Amygdala (tissue), 56 donors: ENCODE data around the gene TOGARAM2.
A peak's percentile ranks its signal among the peaks of the same experiment; 100 is the strongest.

Experiments
- DNase-seq, 56 donors: peaks; one replicate each; lab custom pipeline; 2025; lab: John Stamatoyannopoulos, UW

Gene TOGARAM2

GRCh38 chr2:28981016-28981441, at the start of gene TOGARAM2:
Gene TOGARAM2, plus strand, starts transcription at chr2:28981298. Its CDS starts 13,537 bp downstream, at chr2:28994835.
- peak in 29 of 56 donors; percentile 9 to 65 (median 35) for DNase-seq

GRCh38 chr2:28934769-28935168, 46.3 kb upstream of the TOGARAM2 start:
- no peak for DNase-seq

DNA sequence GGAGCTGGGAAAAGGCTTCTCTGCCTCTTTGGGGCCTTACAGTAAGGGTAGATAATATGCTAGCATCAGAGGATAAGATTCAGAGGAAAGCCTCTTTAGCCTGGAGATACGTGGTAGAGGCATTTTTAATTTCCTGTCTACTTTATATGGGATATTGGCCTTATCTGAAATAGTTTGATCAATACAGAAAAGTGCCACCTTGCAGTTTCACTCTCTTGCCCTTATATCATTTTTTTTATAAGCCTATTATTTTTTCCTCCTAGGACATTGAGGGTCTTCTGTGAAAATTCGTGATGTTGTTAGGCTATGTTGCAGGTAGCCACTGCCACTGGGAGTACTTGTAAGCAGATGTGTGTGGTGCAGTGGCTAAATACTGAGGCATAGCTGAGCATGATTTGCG, 40.1 kb upstream of the TOGARAM2 start:
- DNase-seq = no peak

- DNase-seq = no peak
Observed at GRCh38 chr2:28944535-28945248, 36.4 kb upstream of the TOGARAM2 start.

DNA sequence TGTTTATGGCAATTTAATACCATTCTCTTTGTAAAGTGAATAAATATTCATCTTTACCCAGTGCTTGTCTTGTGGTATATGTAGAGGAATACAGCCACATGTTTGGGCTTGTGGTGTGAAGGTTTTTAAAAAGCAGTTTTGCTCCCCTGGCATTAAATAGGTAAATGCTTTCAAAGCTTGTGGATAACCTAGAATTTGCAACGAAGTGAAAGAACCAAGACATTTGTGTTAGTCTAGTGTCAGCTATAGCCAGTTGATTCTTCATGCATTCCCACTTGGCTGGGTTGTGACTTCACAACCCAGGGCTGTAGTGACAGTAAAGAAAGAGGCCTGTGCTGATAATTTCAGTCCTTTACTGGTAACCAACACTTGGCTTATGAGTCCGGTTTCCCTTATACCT, 32.9 kb upstream of the TOGARAM2 start:
- no peak for DNase-seq

DNA sequence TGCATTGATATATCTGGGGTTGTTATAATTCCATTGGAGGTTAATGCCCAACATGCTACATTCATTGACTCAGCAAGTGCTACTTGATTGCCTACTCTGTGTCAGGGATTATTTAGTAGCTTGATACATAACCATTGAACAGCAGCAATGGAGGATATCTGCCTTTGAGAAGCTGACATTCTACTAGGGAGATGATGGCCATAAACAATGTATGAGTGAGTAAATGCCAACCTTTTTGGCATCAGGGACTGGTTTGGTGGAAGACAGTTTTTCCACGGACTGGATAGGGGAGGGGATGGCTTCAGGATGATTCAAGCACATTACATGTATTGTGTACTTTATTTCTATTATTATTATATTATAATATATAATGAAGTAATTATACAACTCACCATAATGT, 31.9 kb upstream of the TOGARAM2 start:
- no peak for DNase-seq

GRCh38 chr2:28949617-28950305, 31.3 kb upstream of the TOGARAM2 start:
- DNase-seq = no peak

- no peak for DNase-seq
Observed at GRCh38 chr2:28950941-28951630, 30.0 kb upstream of the TOGARAM2 start.

DNA sequence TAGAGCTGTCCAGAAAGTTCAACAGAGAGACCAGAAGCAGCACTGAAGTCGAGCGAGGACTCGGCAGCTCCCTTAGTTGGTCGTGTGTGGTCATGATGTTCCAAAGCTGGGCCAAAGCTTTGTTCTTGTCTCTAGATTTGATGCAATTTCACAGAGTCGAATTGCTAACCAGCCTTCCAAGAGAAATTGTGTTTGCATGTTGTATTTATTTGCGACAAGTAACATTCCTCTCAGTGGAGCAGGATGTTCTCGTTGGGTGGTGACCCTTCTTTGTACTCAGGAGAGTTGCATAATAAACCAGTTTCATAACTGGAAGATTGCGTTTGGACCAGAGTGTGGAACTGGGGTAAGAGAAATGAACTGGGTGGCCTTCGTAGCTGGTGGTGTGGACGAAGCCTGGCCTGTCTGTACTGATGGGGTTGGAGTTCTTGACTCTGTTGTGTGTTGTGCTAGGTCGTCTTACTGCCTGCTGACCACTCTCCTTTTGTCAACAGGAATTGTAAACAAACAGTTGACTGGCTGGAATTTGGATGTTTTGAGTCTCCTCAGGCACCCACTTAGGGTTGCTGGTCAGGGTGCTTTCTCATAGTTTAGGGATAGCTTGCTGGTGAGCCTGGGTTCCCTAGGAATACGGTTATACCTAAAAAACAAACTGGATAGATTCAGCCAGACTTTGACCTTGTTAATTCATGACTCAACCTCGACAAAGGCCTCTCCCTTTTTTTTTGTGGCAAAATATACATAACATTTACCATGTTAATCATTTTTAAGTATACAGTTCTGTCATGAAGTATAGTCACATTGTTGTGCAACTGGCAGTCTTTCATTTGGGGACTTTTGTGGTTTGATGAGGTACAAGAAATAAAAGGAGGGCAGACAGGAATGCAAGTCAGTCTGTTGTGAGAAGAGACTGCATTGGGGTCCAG, 28.9 kb upstream of the TOGARAM2 start:
- no peak for DNase-seq

DNA sequence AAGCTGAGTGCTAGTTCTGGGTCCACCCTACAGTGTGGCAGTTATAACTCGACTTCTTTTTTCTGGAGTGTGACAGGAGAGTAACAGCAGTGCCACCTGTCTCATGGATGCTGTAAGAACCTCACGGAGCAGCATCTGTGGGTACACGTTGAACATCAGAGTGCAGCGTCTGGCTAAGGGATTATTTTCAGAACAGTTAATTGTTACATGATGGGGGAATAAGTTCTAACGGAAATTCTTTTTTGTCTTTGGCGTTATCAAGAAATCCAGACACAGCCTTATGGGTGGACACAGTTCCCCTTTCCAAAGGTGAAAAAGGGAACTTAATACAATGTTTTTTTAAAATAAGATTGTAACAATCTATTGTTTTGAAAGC, 28.3 kb upstream of the TOGARAM2 start:
- peak in 1 of 56 donors; percentile 21 for DNase-seq

- DNase-seq = no peak
Observed at GRCh38 chr2:28955467-28955866, 25.6 kb upstream of the TOGARAM2 start.

DNA sequence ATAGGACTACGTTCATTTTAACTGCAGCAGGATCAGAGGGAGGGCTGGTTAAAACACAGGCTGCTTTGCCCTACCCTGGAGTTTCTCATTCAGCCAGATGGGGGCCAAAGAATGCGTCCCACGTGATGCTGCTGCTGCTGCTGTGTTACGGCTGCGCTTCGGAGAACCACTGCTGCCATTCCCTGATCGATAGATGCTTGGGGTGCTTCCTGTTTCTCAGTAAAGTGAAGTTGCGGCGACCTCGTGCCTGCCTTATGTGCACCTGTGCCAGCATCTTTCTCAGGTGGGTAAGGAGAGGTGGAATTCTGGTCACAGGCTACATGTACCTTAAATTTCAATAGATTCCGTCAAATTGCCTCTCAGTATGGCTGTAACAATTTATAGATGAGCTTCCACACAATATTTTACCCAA, 24.7 kb upstream of the TOGARAM2 start:
- DNase-seq = peak in 8 of 56 donors; percentile 5 to 53 (median 26)

- DNase-seq = peak in 5 of 56 donors; percentile 12 to 62 (median 32)
Observed at GRCh38 chr2:28956890-28957289, 24.2 kb upstream of the TOGARAM2 start.

DNA sequence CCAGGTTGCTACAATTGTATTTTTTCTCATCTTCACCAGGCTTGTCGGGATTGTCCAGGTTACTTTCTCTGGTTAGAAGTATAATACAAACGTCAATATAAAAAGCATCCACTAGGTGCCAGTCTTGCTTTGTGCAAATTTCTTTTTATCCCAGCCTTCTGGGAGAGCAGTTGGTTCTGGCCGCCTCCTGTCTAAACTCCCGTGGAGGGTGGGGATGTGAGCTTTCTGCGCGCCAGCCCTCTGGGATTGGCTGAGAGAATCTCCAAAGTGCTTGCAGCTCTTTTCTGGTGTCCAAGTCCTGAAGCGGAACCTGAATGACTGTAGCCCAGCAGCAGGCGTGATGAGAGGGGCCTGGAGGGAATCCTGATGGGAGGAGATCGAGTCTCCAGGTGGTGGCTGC, 22.4 kb upstream of the TOGARAM2 start:
- peak in 50 of 56 donors; percentile 8 to 81 (median 44) for DNase-seq

DNA sequence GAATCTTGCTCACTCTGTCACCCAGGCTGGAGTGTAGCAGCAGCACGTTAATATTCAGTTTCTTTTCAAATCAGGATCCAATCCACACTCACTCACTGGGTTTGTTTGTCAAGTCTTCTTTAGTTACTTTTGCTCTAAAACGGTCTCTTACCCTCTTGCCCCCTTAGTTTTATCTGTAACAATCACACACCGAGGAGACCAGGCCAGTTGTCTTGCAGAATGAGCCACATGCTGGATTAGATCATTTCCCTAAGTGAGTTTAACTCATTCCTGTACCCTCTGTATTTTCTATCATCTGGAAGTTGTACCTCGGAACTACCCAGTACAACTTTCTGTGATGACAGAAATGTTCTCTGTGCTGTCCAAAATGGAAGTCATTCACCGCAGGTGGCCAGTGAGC, 20.7 kb upstream of the TOGARAM2 start:
- no peak for DNase-seq

DNA sequence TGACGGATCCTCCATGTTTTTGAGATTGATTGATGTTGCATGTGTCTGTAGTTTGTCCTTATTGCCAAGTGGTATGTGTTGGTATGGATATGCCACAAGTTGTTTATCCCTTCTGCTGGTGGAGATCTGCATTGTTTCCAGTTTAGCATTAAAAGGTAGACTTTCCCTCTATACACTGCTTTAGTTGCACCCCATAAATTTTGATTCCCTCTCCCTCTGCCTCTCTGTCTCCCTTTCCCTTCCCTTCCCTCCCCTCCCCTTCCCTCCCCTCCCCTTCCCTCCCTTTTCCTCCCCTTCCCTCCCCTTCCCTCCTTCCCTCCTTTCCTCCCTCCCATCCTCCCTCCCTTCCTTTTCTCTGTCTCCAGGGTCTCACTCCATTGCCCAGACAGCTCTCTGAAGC, 18.6 kb upstream of the TOGARAM2 start:
- no peak for DNase-seq

DNA sequence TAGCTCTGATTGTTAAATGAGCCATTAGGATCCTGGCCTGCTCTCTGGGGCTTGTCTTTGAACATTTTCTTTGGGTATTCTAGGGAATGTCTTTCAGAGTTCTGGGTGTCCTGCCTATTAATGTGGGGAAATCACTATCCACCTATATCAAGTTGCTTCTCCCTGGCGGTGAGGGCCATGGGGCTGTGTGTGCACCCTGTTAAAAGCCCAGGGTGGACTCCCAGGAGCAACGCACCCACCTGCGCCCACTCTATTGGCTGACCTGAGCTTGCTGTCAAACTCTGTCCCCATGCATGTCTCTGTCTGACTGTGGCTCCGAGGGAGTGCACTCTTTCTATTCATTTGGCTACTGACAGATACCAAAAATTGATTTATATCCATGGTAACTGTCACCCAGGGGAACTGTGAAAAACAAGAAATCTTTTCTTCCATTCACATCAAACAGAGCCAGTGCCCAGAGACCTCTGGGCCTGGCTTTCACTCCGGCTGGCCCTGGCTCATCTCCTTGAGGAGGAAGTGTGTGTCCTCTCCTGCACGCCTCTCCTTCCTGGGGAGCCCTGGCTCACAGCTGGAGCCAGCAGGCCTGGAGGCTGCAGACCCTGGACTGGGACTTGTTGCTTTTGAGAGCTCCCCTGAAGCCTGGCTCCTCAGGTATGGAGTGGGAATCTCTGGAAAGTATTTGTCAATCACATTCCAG, 10.5 kb upstream of the TOGARAM2 start:
- peak in 9 of 56 donors; percentile 10 to 29 (median 22) for DNase-seq

DNA sequence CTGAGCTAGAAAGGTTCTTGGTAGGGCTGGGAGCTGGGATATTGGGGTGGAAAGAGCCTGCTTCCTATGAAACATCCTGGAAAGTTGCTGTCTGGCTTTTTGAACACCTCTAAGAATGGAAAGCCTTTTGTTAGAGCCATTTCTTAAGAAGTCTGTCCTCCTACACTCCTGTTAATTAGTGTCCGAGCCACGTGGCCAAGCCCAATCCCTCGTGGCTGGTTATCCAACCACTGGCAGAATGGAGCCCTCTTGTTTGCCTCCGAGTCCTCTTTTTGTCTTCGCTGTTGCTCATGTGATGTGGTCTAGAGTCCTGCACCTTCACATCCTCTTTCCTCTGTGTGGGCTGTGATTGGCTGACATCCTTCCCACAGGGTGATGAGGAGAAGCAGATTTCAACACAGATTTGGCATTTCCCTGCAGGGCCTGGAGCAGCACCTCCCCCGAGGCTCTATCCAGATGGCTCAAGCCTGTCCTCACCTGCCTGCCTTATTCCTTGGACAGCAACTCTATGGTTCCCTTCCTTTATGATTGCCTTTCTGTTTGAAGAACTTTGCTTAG, 8.2 kb upstream of the TOGARAM2 start:
- no peak for DNase-seq

- no peak for DNase-seq
Observed at GRCh38 chr2:28974252-28974651, 6.8 kb upstream of the TOGARAM2 start.
